ENCODE results near the gene PIGU. TPM values are rescaled to one million over a fixed set of nuclear protein-coding genes. Genes with fewer than 3 reads are reported as not detected.

PIGU gene
- polyA plus RNA-seq, 1 donor = 42.6 TPM

GRCh38 chr20:34709044-34709830 lies 32.3 kb upstream of the PIGU start:
- DNase-seq = peak; percentile 77

- peak; percentile 35 for DNase-seq
Observed at GRCh38 chr20:34708621-34709043, 31.7 kb upstream of the PIGU start.

- no peak for DNase-seq
Observed at GRCh38 chr20:34706912-34707784, 30.3 kb upstream of the PIGU start.

- DNase-seq = no peak
Observed at GRCh38 chr20:34706302-34706875, 29.5 kb upstream of the PIGU start.

- DNase-seq = no peak
Observed at GRCh38 chr20:34705397-34706301, 28.8 kb upstream of the PIGU start.

GRCh38 chr20:34705008-34705396 lies 28.1 kb upstream of the PIGU start:
- no peak for DNase-seq

- DNase-seq = peak; percentile 84
Observed at GRCh38 chr20:34704177-34705007, 27.5 kb upstream of the PIGU start, which contains the start of gene TP53INP2. TSS of gene TP53INP2 (plus strand) at chr20:34704344. CDS start at chr20:34708740, 4,396 bp downstream.

GRCh38 chr20:34703424-34704176 lies 26.7 kb upstream of the PIGU start:
- peak; percentile 40 for DNase-seq

- no peak for DNase-seq
Observed at GRCh38 chr20:34703061-34703423, 26.1 kb upstream of the PIGU start.

GRCh38 chr20:34701405-34702085 lies 24.7 kb upstream of the PIGU start:
- DNase-seq = no peak

GRCh38 chr20:34693414-34693813 lies 16.5 kb upstream of the PIGU start:
- no peak for DNase-seq

- DNase-seq = no peak
Observed at GRCh38 chr20:34691838-34692237, 14.9 kb upstream of the PIGU start.

- no peak for DNase-seq
Observed at GRCh38 chr20:34689486-34689885, 12.6 kb upstream of the PIGU start.

- DNase-seq = no peak
Observed at GRCh38 chr20:34683667-34684066, 6.8 kb upstream of the PIGU start.

- no peak for DNase-seq
Observed at GRCh38 chr20:34680586-34681175, 3.8 kb upstream of the PIGU start.

GRCh38 chr20:34675993-34676641 lies 775 bp downstream of the PIGU start:
- DNase-seq = no peak

GRCh38 chr20:34675561-34675960 lies 1.3 kb downstream of the PIGU start:
- no peak for DNase-seq

GRCh38 chr20:34673412-34673811 lies 3.5 kb downstream of the PIGU start:
- DNase-seq = no peak

Measured in left kidney (tissue), 2 donors.